Fibroblast of skin of abdomen (primary cell): ENCODE results near the gene RGPD6. TPM values are rescaled to one million over a fixed set of nuclear protein-coding genes. Genes with fewer than 3 reads are reported as not detected.
"Not testable (repeated sequence)": the region's sequence is repeated elsewhere in the genome, so short reads cannot be mapped to it uniquely, and the experiment has no call there.

Source experiments
- DNase-seq: peaks from one replicate; pipeline ENCODE4 v3.0.0-alpha.2; 2013
- polyA plus RNA-seq, 2 experiments: library from polyadenylated mRNA; unstranded; fragments of 120-200 nt; gene quantifications; one replicate each; pipeline ENCODE4 v1.2.1, GENCODE V29; 2013; ENCODE audit not compliant: insufficient read length in 2 of 2

The RGPD6 gene
- polyA plus RNA-seq (2013, experiment 1 of 2; ENCODE audit: insufficient read length) = 23.9 TPM
- polyA plus RNA-seq (2013, experiment 2 of 2; ENCODE audit: insufficient read length) = 21.5 TPM

DNA sequence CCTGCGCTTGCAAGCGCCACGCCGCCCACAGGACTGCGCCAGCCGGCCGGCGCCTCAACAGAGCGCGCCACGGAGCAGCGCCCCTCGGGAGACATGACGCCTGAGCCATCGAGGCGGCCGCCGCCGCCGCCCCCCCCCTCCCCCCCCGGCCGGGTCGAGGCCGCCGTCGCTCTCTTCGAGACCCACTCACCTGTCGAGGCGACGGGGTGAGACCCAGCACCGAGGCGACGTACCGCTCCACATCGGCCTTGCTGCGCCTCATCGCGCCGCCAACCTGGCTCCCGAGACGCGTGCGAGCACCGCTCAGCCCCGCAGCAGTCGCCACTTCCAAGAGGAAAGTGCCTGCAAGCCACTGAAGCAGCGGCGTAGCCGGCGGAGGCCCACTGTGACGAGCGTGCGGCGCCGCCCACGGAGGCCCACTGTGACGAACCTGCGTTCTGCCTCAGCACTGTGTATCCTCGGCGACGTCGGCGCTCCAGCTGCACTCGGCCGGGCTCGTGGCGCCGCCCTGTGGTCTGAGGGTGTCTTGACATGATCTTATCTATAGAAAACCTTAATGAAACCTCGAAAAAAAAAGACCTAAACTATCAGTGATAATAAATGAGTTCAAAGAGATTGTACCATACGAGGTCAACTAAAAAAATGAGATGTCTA lies at the start of gene RGPD6:
RGPD6 (minus strand) TSS at position 460 of the 654 bp plus-strand sequence; CDS start at position 262, 198 bp downstream.
- not testable (repeated sequence) for DNase-seq

DNA sequence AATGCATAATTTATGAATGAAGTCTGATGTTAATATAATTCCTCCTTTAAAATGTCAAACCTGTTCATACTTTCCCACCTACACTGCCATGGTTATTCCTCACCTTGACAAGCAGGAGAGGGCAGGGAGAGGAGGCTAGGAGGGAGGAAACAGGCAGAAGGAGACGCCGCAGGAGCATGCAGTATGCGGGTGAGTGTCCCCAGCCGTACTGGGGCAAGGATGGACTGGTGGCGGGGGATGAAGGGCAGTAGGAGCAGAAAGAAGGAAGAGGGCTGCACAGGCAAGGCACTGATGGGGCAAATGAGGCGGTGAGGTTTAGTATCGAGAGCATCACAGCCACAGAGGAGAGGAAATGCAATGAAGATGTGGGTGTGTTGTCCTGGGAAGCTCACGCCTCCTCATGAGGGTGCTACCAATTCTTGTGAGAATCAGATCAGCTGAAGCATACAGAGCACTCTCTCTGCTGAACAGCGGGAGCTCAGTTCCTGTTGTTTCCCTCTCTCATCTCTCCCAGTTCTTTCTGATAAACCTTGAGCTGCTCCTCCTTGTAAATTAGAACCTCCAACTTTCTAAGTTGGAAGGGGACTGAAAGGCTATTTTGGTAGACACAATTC lies 42.4 kb upstream of the RGPD6 start:
- not testable (repeated sequence) for DNase-seq

DNA sequence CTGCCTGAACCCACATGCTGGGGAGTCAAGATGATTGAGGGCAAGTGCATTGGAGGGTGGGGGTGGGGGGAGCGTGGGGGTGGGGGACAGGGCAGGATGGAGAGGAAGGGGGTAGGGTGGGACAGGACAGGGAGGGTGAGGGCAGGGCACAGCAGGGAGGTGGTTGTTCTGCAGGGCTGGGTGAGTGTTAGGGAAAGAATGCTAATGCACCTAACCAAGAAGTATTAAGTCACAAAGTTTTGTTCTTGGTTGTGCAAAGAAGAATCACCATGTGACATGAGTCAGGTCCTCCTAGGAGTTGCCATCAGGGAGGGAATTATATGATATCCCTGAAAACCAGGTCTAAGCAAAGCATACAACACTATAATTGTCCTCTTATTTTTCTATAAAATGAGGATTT lies 36.9 kb upstream of the RGPD6 start:
- DNase-seq = not testable (repeated sequence)

DNA sequence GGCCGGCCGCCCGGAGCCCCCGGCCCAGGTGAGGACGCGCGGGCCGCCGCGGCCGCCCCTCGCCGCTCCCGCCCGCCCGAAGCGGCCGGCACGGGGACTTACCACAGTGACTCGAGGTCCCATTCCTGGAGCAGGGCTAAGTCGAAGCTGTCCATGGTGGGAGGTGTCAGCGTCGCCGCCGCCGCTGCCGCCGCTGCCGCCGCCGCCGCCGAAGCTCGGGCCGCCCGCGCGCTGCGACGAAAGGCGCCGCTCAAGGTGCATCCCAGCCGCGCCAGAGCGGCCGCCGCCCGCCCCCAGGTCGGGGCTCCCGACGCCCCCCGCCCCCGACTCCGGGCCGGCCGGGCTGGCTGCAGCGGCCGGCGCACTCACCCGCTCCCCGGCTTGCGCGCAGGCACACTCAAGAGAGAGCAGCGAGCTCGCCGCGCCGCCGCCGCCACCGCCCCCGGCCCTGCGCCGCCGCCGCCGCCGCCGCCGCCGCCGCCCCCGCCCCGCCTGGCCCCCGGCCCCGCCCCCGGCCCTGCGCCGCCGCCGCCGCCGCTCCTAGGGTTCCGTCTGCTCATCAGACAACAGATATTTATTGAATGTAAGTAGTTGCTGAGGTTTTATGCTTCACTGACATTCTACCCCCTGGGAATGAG lies 33.7 kb upstream of the RGPD6 start:
- DNase-seq = not testable (repeated sequence)

DNA sequence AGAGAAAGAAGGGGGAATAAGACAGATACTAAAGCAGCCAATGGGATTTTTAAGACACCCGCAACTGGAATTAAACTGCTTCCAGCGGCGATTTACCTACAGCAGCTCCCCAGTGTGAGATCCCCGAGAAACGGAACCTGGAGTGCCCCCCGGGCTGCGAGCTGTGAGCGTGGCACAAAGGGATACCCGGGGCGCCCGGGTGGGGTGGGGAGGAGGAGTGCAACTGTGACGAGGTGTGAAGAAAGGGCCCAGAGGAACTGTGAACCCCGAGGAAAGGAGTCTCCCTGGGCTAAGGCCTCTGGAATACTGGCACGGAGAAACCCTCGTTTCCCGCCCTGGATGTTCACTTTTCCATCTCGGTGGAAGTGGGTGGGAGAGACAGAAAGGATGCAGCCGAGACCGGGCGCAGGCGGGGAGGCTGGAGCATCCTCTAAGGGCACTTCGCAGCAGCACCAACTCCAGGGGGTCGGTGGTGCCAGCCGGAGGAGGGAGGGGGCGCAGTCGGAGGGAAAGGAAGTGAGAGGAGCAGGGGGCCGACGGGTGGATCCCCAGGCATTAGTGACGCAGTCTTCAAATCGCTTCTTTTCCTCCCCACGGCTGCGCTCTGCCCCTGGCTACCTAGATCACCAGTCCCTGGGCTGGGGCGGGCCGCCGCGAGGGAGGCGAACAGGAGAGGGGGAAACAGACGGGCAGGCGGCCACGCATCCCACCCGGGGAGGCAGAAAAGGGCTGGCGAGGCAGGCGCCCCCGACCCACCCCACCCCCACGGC lies 33.0 kb upstream of the RGPD6 start:
- not testable (repeated sequence) for DNase-seq

DNA sequence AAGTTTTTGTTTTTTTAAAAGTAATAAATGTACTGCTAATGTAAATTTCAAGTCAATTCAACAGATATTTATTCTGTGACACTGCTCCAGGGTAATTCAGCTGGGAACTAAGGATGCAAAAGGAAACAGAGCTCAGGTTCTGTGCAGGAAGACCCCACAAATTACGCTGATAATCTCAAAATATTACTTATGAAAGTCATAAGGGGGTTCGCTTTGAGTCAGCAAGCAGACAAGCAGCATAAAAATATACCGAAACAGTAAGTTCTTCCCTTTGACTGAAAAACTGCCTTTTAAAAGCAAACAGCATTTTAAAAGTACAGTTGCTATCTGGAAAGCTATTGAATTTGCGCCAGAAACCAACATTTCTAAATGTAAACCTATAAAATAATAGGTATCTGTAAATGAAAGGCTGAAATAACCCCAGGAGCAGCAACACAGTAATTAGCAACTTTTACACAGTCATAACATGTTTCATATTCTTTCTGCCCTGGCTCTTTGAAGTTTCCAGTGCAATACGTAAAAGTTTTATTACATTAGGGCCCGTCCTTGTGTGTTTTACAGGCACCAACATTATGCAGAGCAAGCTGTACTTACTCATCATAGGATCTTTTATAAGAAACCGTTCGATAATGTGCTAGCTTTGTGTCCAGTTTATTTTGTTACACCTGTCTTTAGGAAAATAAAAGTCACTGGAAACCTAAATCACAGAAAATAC lies 31.9 kb upstream of the RGPD6 start:
- not testable (repeated sequence) for DNase-seq

DNA sequence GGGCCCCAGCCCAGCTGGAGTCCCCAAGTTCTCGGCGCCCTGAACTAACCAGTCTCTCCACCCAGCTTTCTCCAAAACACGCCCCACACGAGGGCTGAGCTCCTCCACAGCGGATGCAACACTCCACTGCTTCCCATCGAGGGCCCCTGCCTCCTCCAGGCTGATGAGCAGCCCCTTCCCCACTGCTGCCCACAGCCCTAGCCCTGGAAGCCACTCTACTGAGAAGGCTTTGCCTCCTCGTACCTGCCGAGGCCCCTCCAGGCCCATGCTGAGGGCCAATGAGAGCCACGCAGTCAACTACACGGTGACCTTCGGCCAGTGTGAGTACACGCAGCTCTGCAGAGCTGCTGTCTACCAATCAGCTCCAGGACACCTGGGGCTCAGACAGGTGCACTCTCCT lies 28.0 kb upstream of the RGPD6 start:
- DNase-seq = not testable (repeated sequence)

DNA sequence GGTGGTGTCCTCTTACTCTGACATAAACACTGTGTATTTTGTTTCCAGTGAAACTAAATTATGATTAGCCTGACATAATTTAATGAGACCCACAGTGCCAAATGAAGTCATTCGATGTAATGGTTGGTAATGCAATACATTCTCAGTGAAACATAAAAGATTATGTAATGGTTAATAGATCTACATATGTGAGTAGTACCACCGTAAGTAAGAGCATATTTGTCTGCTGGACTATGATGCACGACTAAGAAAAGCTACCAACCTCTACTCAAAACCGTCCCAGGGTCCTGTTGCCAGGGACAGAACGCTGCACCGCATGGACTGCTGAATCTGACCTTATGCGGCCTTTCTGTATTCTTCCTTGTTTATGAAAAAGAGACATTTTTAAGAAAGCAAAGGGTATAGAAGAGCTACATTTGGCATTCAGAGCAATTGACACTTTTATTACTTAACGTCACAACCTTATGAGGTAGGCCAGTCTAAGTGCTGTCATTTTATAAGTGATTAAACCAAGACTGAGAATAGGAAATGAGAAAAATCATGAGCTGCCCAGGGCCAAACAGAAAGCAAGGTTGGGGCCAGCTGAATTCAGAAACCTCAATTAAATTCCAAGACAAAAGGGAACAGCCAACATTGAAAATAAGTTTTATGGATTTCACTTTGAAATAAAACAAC lies 27.0 kb upstream of the RGPD6 start:
- DNase-seq = not testable (repeated sequence)

DNA sequence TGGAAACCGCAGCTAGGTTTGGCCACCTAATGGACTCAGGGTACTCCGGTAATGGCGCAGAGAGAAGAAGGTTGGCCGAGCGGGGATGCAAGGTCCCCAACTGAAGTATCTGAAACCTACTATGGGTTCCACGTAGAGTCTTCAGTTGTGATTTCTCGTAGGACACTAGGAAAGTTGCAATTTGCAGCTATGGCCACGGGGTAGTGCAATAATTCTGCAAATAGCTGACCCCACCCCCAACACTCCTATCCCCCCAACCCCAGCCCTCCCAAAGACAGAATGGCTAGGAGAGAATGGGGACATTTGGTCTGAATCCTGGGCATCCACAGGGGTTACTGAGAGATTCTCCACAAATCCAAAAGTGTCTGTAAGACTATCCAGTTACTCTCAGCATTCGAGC lies 25.1 kb upstream of the RGPD6 start:
- DNase-seq = not testable (repeated sequence)

DNA sequence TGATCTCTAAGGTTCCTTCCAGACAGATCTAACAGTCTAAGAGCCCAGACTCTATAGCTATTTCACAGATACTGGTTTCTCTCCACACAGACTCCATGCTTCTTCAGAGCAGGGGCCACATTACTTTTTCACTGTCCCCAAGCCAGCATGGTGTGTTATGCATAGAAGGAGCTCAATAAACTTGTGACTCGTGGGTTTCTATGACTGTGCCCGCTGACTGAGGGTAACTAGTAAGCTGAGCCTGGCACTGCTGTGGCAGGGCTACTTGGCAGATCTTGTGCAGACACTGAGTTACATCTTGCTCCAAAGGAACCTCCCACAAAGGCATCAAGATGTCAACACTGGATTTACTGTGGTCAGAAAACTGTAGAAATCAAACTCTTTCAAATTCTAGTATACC lies 15.0 kb upstream of the RGPD6 start:
- DNase-seq = not testable (repeated sequence)

DNA sequence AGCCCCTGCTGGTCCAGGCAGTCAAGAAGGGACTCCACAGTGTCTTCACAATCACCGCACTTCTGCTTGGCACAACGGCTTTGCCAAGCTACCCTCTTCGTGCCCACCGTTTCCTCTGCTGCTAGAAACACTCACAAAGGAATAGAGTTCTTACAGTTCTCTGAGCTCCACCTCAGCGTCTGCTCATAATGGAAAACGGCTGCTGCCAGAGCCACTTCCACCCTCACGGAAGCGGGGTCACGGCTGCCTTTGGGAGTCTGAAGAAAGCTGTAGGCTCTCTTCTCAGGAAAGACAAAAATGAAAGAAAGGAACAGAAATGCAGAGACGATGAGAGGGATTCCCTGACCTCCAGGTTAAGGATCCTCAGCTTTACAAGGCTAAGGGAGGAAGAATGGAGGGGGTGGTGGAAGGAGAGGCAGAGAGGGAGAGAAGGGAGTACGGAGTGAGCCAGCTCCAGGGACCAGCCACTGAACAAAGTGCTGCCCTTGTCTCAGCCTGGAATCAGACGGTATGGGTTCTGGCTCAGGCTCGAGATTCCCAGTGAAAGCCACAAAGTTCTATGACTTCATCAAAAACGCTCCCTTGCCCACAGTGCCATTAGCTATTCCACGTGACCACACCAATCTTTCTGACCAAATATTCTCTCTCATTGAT lies 12.8 kb upstream of the RGPD6 start:
- not testable (repeated sequence) for DNase-seq

DNA sequence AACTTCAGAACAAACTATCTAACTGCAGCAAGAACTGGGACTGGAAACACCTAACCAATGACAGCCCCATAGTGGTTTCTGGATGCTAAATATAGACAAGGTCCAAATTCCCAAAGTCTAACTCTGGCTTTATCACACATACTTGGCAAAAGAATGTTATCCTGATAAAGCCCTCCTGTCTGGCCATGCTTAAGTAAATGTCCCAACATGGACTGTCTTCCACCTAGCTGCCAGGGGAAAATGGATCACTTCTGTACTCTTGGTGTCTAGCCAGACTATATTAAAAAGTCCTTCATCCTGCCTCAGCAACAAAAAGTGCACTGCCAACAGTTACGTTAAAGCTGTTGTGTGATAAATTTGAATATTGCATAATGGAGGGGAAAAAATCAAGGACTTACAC lies 11.5 kb upstream of the RGPD6 start:
- DNase-seq = not testable (repeated sequence)

DNA sequence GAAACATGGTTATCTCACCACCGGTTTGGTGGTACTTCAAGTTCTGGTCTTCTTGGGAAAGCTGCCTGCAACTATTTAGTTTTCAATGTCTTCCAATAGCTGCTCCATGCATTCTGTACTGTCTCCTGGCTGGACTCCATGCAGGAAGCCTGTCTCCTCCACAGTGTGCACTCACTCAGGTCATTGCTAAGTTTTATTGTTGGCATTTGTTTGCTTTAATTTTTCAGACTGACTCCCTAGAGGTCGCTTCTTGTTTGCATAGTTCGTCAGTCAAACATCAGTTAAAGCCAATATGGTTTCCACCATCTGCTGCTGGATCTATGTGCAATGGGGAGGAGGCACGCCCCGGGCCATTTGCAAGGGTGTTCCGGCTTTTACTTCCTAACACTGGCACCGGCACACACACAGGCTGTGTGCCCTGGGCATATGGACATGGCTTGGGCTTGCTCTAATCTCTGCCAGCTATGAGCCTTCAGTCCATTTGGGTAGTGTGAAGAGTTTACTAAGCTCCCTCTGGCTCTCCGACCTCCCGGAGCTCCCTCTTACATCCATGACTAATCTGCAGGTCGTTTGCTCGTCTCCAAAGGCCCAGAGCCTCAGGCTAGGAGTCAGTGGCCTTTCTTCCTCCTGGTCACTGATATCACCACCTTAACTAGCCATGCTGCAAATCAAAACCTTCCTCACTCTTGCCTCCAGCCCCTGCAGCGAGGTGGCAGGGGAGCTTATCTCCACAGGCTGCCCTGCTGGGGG lies 2.4 kb upstream of the RGPD6 start:
- not testable (repeated sequence) for DNase-seq

DNA sequence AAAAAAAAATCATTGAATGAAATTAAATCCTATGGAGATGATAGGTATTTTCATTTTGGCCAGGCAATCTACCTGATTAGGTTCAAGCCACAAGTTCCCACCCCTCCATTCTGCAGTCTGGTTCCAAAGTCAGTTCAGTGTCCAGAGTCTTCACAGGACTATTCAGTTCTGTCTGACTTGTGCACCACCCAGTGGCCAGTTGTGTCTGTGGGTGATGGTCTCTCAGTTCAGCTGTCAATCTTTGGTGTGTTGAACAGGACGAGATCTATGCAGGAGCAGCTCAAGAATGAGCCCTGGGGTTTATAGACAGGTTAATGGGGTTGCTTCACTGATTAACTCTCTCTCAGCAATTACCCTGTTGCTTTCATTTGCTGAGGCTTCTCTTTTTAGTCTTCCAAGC lies 1.4 kb upstream of the RGPD6 start:
- not testable (repeated sequence) for DNase-seq

DNA sequence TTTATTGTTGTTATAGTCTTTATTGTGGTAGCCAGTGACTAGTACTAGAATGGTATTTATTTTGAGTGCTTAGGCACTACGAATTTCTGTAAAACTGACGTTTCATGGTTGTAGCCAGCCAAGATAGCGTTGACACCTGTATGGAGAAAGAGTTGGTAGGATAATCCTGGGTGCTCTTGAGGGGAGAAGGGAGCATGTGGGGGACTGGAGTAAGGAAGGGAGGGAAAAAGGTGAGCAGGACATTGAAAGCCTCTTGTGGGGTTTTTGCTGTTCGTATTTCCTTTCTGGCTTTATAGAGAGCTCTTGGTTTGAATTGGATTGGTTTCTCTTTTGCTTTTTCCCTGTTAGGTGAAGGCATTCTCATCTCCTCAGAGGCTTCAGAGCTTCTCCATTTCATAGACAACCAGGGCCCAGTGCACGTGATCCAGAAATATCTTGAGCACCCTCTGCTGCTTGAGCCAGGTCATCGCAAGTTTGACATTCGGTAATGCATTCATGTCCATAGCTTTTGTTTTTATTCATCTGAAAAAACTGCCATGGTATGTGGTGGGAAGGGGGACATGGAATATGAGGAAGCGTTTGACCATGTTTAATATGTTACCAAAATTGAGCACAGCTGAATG lies 77.2 kb downstream of the RGPD6 start:
- not testable (repeated sequence) for DNase-seq

DNA sequence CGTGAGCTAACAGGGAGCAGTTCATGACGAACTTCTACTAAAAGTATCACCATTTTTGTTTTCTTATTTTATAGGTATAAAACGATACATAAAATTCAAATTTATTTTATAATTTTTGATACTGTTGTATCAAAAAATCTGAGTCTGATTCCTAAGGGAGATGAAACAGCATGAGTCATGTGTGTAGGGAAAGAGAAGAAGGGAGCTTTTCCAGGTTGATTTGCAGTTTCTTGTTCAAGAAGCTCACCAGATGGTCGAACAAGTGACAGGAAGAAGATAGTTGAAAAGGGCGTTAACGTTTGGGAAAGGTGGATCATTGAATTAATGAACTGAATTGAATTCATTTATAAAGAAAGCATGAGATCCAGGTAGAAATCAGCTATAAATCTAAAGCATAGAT lies 81.0 kb downstream of the RGPD6 start:
- not testable (repeated sequence) for DNase-seq

DNA sequence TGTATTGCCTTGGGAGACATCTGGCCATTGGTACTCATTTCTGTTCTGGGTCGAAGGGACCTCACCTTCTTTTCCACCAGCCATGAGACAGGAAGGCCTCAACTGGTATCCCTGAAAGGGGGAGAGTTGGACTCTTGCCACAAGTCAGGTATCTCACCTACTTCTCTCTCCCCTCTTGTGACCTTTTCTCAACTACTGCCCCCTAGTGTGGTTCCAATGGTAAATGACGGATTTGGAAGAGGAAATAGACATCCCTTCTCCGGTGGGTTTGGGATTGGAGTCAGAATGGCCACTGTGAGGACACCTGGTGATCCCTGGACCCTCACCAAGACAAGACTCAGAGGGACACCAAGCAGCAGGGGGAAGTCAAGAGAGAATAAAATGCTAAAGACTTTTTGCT lies 82.5 kb downstream of the RGPD6 start:
- not testable (repeated sequence) for DNase-seq

DNA sequence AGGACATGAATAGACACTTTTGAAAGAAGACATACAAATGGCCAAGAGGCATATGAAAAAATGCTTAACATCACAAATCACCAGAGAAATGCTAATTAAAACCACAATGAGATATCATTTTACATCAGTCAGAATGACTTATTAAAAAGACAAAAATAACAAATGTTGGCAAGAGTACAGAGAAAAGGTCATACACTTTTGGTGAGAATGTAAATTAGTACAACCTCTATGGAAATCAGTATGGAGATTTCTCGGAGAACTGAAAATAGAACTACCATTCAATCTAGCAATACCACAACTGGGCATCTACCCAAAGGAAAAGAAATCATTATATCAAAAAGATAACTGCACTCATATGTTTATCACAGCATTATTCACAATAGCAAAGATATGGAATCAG lies 88.0 kb downstream of the RGPD6 start:
- DNase-seq = not testable (repeated sequence)

DNA sequence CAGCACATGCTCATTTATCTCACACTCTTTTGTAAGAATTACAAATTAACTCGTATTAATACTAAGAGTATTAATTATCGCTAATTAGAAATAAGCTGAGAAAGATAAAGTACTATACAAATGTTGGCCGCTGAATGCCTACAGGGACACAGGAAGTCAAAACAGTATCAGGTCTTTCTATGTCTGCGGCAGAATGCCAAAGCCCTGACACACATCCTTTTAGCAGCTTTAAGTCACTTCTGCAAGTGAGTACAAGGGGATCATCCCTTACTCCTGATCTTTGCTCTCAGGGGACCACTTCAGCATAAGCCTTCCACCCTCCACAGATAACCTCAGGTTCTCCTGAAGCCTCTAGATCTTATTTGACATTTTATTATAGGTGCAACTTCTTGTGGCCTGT lies 94.3 kb downstream of the RGPD6 start:
- not testable (repeated sequence) for DNase-seq

DNA sequence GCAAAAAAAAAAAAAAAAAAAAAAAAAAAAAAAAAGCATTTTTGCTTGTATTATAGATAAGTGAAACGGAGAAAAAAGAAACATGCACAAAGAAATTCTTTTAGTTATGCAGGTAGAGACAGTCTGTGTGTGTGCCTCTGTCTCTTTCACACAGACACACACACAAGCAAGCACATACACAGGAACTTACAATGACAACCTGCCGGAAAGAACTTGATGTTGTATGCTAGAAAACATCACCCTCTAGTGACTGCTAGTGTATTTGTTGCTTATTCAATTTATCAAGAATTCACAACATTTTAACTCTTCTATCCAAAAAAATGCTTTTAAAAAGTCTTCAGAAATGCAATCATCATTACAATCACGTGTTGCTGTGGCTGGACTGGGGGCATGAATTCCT lies 95.8 kb downstream of the RGPD6 start:
- DNase-seq = not testable (repeated sequence)
